PC-9 (cell line): ENCODE measurements around the gene BCDIN3D. TPM values are rescaled to one million over a fixed set of nuclear protein-coding genes. Genes with fewer than 3 reads are reported as not detected.

ENCODE experiments used
- BruUV-seq: library from RNA; stranded (reverse); fragments of 400-500 nt; replicated peaks from 2 replicates; lab custom pipeline; 2021; lab: Mats Ljungman, UMichigan
- CTCF ChIA-PET: fragments of 300-600 bp; sonication (Branson Sonifier 250); formaldehyde crosslinking; loops from one replicate; lab custom pipeline; 2022; ENCODE audit warnings: antibody characterized with exemption; lab: Charles Lee
- POLR2A ChIA-PET: fragments of 300-600 bp; sonication (Branson Sonifier 250); formaldehyde crosslinking; loops from one replicate; lab custom pipeline; 2022; ENCODE audit warnings: antibody characterized with exemption; ENCODE audit not compliant: unreplicated experiment; lab: Charles Lee
- DNase-seq, 2 experiments: peaks; one replicate each; pipeline versions ENCODE4 v3.0.0 to v3.0.0-alpha.2; 2015 to 2022; ENCODE audit warnings: mixed read lengths in 1 of 2
- H2AFZ ChIP-seq: fragments of 200-600 bp; sonication (generic); 2 replicates; pipeline ENCODE4 v1.8.1; 2017; ENCODE audit warnings: antibody characterized with exemption
- H3F3A ChIP-seq: fragments of 200-600 bp; sonication (generic); 2 replicates; pipeline ENCODE4 v1.8.1; 2017; ENCODE audit warnings: antibody characterized with exemption, mild to moderate bottlenecking, low read depth; ENCODE audit not compliant: insufficient read depth
- H3K27ac ChIP-seq: fragments of 200-600 bp; sonication (generic); 2 replicates; pipeline ENCODE4 v1.6.1; 2016; ENCODE audit warnings: mixed run types
- H3K27me3 ChIP-seq: fragments of 200-600 bp; sonication (generic); 2 replicates; pipeline ENCODE4 v1.6.1; 2016; ENCODE audit warnings: low read depth, mixed run types; ENCODE audit not compliant: insufficient read depth
- H3K36me3 ChIP-seq: fragments of 200-600 bp; sonication (generic); 2 replicates; pipeline ENCODE4 v1.6.1; 2016; ENCODE audit warnings: low read depth, mixed run types
- H3K4me1 ChIP-seq: fragments of 200-600 bp; sonication (generic); replicated peaks from 2 replicates; pipeline ENCODE4 v1.6.1; 2016; ENCODE audit warnings: mixed run types; ENCODE audit not compliant: insufficient read depth
- H3K4me2 ChIP-seq: fragments of 200-600 bp; sonication (generic); 2 replicates; pipeline ENCODE4 v1.6.1; 2017; ENCODE audit warnings: mixed run types
- H3K4me3 ChIP-seq: fragments of 200-600 bp; sonication (generic); 2 replicates; pipeline ENCODE4 v1.6.1; 2016; ENCODE audit warnings: mixed run types
- H3K79me2 ChIP-seq: fragments of 200-600 bp; sonication (generic); 2 replicates; pipeline ENCODE4 v1.6.1; 2017; ENCODE audit warnings: low read depth, mixed run types
- H3K9me2 ChIP-seq: fragments of 200-600 bp; sonication (generic); 2 replicates; pipeline ENCODE4 v1.8.1; 2017; ENCODE audit warnings: mild to moderate bottlenecking; ENCODE audit not compliant: insufficient read depth
- H3K9me3 ChIP-seq: fragments of 200-600 bp; sonication (generic); 2 replicates; pipeline ENCODE4 v1.8.1; 2016; ENCODE audit warnings: low read depth; ENCODE audit not compliant: insufficient read depth
- H4K20me1 ChIP-seq: fragments of 200-600 bp; sonication (generic); 2 replicates; pipeline ENCODE4 v1.8.1; 2017; ENCODE audit not compliant: insufficient read depth
- EZH2 ChIP-seq: fragments of 200-600 bp; sonication (generic); IDR thresholded peaks from 2 replicates; pipeline ENCODE4 v1.8.0; 2017; ENCODE audit warnings: antibody characterized with exemption, low read depth
- intact Hi-C: fragments of 100-400 bp; cut with micrococcal nuclease; formaldehyde crosslinking; loops from one replicate; pipeline ENCODE4 v1.10.0; 2022; ENCODE audit not compliant: unreplicated experiment
- total RNA-seq: library from RNA; stranded (reverse); gene quantifications from 2 replicates; pipeline ENCODE4 v1.2.3, GENCODE V29; 2021
- TF ChIP-seq, protein P1 (sequence below): fragments of 200-600 bp; sonication (generic); conservative IDR thresholded peaks from 2 replicates; pipeline ENCODE4 v1.6.1; 2017; ENCODE audit warnings: mixed run types, antibody characterized with exemption, mild to moderate bottlenecking, moderate library complexity

BCDIN3D gene
- total RNA-seq, 1 experiment from 2014 or later, result 4.7 TPM

DNA sequence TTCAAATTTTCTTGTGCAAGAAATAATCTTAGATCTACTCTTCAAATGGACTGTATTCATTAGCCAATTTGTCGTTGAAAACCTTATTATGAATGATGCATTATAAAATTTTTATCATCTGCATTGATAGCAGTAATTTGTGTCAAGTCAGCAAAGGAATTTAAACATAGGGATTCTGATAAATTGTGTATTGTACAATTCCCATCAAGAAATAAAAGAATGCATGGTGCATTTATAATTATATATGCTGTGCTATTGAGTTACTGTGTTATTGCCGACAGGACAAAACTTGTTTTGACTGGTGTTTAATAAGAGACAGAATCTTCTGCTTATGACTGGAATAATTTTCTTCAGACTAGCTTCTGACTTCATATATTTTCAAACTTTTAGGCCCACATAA is 3.1 kb upstream of the BCDIN3D start:
- no peak overlapping the region for H2AFZ ChIP-seq
- no peak overlapping the region for H3K4me3 ChIP-seq
- ChIA-PET POLR2A (no interaction called here), CTCF (no interaction called here)
- intact Hi-C loops, result no loop called here
- BruUV-seq, result no TSS peak
- H4K20me1 ChIP-seq, result no peaks in the 10 kb centered on the region
- TF ChIP-seq EZH2, result no peak
- TF ChIP-seq, protein P1, sequence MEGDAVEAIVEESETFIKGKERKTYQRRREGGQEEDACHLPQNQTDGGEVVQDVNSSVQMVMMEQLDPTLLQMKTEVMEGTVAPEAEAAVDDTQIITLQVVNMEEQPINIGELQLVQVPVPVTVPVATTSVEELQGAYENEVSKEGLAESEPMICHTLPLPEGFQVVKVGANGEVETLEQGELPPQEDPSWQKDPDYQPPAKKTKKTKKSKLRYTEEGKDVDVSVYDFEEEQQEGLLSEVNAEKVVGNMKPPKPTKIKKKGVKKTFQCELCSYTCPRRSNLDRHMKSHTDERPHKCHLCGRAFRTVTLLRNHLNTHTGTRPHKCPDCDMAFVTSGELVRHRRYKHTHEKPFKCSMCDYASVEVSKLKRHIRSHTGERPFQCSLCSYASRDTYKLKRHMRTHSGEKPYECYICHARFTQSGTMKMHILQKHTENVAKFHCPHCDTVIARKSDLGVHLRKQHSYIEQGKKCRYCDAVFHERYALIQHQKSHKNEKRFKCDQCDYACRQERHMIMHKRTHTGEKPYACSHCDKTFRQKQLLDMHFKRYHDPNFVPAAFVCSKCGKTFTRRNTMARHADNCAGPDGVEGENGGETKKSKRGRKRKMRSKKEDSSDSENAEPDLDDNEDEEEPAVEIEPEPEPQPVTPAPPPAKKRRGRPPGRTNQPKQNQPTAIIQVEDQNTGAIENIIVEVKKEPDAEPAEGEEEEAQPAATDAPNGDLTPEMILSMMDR, result no peak
- no peak overlapping the region for H3K27ac ChIP-seq
- no peak for DNase-seq
- 0 out of 2 replicates have a peak, but pooled peaks cover 12% of the 10 kb centered on the region for H3K27me3 ChIP-seq
- no peaks in the 10 kb centered on the region for H3K9me2 ChIP-seq
- no peaks in the 10 kb centered on the region for H3K9me3 ChIP-seq
- peaks cover 21% of the 10 kb centered on the region for H3K4me1 ChIP-seq
- no peaks in the 10 kb centered on the region for H3K36me3 ChIP-seq
- H3K4me2 ChIP-seq, result no peak overlapping the region
- H3F3A ChIP-seq, result peaks cover 25% of the 10 kb centered on the region
- peaks cover 8% of the 10 kb centered on the region for H3K79me2 ChIP-seq

DNA sequence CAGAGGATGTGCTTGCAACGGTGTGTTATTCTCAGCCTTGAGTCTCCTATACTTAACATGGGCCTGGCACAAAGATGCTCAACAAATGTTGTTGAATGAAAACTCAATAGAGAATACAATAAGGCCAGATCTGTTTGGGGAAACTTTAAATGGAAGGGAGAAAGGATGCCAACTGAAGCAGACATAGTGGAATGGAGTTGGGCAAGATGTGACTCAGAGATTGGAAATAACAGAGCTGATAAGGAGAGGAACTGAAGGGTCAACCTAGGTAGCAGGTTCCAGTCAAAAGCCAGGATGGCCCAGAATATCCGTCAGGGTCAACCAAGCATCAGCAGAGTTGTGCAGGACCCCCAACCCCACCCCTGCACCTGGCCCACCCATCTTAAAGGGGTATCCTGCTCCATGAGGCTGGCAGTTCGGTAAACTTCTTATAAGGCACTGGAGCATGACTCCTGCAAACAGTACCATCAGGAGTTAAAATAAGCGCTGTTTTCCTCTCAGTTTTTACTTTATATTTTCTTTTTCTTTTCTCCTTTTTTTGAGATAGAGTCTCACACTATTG is 1.1 kb upstream of the BCDIN3D start:
- POLR2A ChIA-PET, result interaction anchor here (0.5 to 0.7 kb wide), 3 partner anchors 84 to 333 kb away, joined by 4 to 7 read pairs (median 4); no protein-coding TSS in a partner anchor
- no peak for TF ChIP-seq EZH2
- TF ChIP-seq, protein P1, result no peak
- H3K27me3 ChIP-seq, result 0 out of 2 replicates have a peak, but pooled peaks cover 10% of the 10 kb centered on the region

DNA sequence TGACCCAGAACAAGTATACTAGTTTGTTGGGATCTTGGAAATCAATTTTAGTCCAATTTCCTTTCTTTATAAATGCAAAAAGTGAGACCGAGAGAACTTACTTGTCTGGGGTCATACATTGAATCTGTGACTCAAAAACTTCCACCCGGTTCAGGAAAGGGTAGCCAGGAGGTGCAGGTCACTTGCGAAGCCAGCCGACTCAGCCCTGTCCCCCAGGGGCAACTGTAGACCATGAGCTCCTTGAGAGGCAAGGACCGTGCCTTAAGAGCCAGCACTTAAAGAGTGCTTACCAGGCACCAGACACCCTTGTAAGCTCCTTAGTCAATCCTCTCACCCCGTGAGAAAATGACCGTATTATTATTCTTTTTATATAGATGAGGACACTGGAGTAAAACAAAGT is 505 bp upstream of the BCDIN3D start:
- intact Hi-C loops, result loop anchor here (1.0 to 2.0 kb wide), 4 partner anchors 23 to 268 kb away; partner anchors contain the start of gene ASIC1
- H3K4me3 ChIP-seq, result peak overlapping the region; percentile 69
- H2AFZ ChIP-seq, result peak overlapping the region; percentile 90
- TF ChIP-seq, protein P1, result no peak
- TF ChIP-seq EZH2, result no peak
- no peaks in the 10 kb centered on the region for H3K36me3 ChIP-seq
- TSS peak; percentile 96 for BruUV-seq
- H3K27ac ChIP-seq, result peak overlapping the region; percentile 77
- H3K9me2 ChIP-seq, result no peaks in the 10 kb centered on the region
- DNase-seq, result no peak
- H3K4me1 ChIP-seq, result peaks cover 21% of the 10 kb centered on the region
- no peaks in the 10 kb centered on the region for H4K20me1 ChIP-seq
- ChIA-PET CTCF (interaction anchor here (0.5 to 0.8 kb wide), 2 partner anchors 110 to 196 kb away, joined by 3 read pairs; no protein-coding TSS in a partner anchor), POLR2A (interaction anchor here (0.6 to 0.7 kb wide), 5 partner anchors 15 to 531 kb away, joined by 4 to 7 read pairs (median 4); partner anchors contain the start of gene NCKAP5L)
- H3K27me3 ChIP-seq, result 0 out of 2 replicates have a peak, but pooled peaks cover 5% of the 10 kb centered on the region
- peaks cover 14% of the 10 kb centered on the region for H3K79me2 ChIP-seq
- H3F3A ChIP-seq, result peaks cover 40% of the 10 kb centered on the region
- H3K9me3 ChIP-seq, result no peaks in the 10 kb centered on the region
- peak overlapping the region; percentile 88 for H3K4me2 ChIP-seq

More for the DNA sequence above, 1.1 kb upstream of the BCDIN3D start:
- Histone ChIP-seq H3K4me1 (peaks cover 21% of the 10 kb centered on the region), H3K9me2 (no peaks in the 10 kb centered on the region), H3F3A (peaks cover 36% of the 10 kb centered on the region), H3K27ac (peak overlapping the region; percentile 77; the same call in 1 of the 2 replicates), H3K4me2 (peak overlapping the region; percentile 88), H3K36me3 (no peaks in the 10 kb centered on the region), H2AFZ (peak overlapping the region; percentile 90), H3K4me3 (peak overlapping the region; percentile 69; the same call in 1 of the 2 replicates), H3K9me3 (no peaks in the 10 kb centered on the region), H4K20me1 (no peaks in the 10 kb centered on the region), H3K79me2 (peaks cover 14% of the 10 kb centered on the region)
- intact Hi-C loops, result loop anchor here (1.0 to 2.0 kb wide), 4 partner anchors 23 to 267 kb away; partner anchors contain the start of gene ASIC1
- no TSS peak for BruUV-seq
- peak in 1 of 2 experiments; percentile 72 for DNase-seq
- CTCF ChIA-PET, result interaction anchor here (0.5 kb wide), 1 partner anchor 110 kb away, joined by 3 read pairs; no protein-coding TSS in a partner anchor
